ENCODE data around the gene PLAC9.

DNA sequence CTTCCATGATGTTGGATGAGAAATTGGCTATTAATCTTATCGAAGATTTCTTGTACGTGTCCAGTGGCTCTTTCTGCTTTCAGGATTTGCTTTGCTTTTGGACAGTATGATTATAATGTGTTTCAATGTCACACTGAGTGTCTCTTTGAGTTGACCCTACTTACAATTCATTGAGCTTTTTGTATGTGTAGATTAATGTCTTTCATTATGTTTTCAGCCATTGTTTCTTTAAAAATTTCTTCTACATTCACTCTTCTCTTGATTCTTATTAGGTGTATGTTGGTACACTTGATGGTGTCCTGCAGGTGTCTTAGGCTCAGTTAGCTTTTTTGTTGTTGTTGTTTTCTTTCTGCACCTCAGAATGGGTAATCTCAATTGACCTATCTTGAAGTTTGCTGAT, 16.6 kb downstream of the PLAC9 start:
- TF ChIP-seq EZH2phosphoT487 (IDR thresholded peaks at IDR 0.05; ENCODE audit: borderline replicate concordance, low read length): no peak
- no peak for TF ChIP-seq CTCF (IDR thresholded peaks at IDR 0.05; ENCODE audit: low read depth, low read length, poor library complexity, severe bottlenecking)
